ENCODE measurements around the gene ESX1. TPM values are rescaled to one million over a fixed set of nuclear protein-coding genes. Genes with fewer than 3 reads are reported as not detected.

ESX1 gene
- total RNA-seq, 1 donor from 2014 or later = not detected

Other genes with a start within 250 kb of the ESX1 start
- gene H2BW1, start 241.2 kb downstream of the ESX1 start, total RNA-seq = not detected
- gene H2BW2, start 215.0 kb downstream of the ESX1 start, total RNA-seq = not detected
- 0.18 TPM for gene TMSB15C, start 178.7 kb downstream of the ESX1 start, total RNA-seq
- gene ZCCHC18, start 142.4 kb downstream of the ESX1 start, total RNA-seq = not detected
- 4.3 TPM for gene SLC25A53, start 97.9 kb downstream of the ESX1 start, total RNA-seq
- 5.9 TPM for gene FAM199X, start 88.5 kb downstream of the ESX1 start, total RNA-seq